Measurements from ENCODE around the gene PEX14.

- TF ChIP-seq IRF1 (CRISPR knock-in tag; IDR thresholded peaks at IDR 0.05) (no peak), CREM (CRISPR knock-in tag; IDR thresholded peaks at IDR 0.05) (no peak), OVOL2 (CRISPR knock-in tag; IDR thresholded peaks at IDR 0.05; ENCODE audit: borderline replicate concordance) (no peak), NR2C2 (CRISPR knock-in tag; IDR thresholded peaks at IDR 0.05) (no peak), MYBL2 (CRISPR knock-in tag; IDR thresholded peaks at IDR 0.05) (no peak), ZBTB21 (CRISPR knock-in tag; IDR thresholded peaks at IDR 0.05; ENCODE audit: borderline replicate concordance) (no peak), NFYB (CRISPR knock-in tag; conservative IDR thresholded peaks at IDR 0.05; ENCODE audit: low read depth) (no peak), ZNF219 (CRISPR knock-in tag; IDR thresholded peaks at IDR 0.05; ENCODE audit: borderline replicate concordance) (no peak), ATF2 (CRISPR knock-in tag; IDR thresholded peaks at IDR 0.05; ENCODE audit: borderline replicate concordance, low read depth) (no peak), ETV6 (CRISPR knock-in tag; IDR thresholded peaks at IDR 0.05) (no peak), ZNF532 (CRISPR knock-in tag; IDR thresholded peaks at IDR 0.05; ENCODE audit: borderline replicate concordance) (no peak), ZNF281 (CRISPR knock-in tag; IDR thresholded peaks at IDR 0.05) (no peak)
- TF ChIP-seq, protein P1, sequence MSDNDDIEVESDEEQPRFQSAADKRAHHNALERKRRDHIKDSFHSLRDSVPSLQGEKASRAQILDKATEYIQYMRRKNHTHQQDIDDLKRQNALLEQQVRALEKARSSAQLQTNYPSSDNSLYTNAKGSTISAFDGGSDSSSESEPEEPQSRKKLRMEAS (CRISPR knock-in tag; IDR thresholded peaks at IDR 0.05) = 0 out of 2 replicates have a peak, but pooled peaks have one; percentile 37
- TF ChIP-seq, protein P2, sequence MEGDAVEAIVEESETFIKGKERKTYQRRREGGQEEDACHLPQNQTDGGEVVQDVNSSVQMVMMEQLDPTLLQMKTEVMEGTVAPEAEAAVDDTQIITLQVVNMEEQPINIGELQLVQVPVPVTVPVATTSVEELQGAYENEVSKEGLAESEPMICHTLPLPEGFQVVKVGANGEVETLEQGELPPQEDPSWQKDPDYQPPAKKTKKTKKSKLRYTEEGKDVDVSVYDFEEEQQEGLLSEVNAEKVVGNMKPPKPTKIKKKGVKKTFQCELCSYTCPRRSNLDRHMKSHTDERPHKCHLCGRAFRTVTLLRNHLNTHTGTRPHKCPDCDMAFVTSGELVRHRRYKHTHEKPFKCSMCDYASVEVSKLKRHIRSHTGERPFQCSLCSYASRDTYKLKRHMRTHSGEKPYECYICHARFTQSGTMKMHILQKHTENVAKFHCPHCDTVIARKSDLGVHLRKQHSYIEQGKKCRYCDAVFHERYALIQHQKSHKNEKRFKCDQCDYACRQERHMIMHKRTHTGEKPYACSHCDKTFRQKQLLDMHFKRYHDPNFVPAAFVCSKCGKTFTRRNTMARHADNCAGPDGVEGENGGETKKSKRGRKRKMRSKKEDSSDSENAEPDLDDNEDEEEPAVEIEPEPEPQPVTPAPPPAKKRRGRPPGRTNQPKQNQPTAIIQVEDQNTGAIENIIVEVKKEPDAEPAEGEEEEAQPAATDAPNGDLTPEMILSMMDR (IDR thresholded peaks at IDR 0.05) = no peak
Observed at GRCh38 chr1:10679496-10680220, 204.9 kb downstream of the PEX14 start.

All from WTC11 (cell line).